H9 (cell line): ENCODE results near the gene SIK2. TPM values are rescaled to one million over a fixed set of nuclear protein-coding genes. Genes with fewer than 3 reads are reported as not detected.

Source experiments
- DNase-seq: peaks from one replicate; pipeline ENCODE4 v3.0.0-alpha.2; 2017
- H2AFZ ChIP-seq: one replicate; pipeline ENCODE4 v1.6.1; 2013; ENCODE audit warnings: mild to moderate bottlenecking, low read length, control low read depth, moderate library complexity
- H2AK5ac ChIP-seq: 2 replicates; pipeline ENCODE4 v1.6.1; 2013; ENCODE audit warnings: low read length, control low read depth, mixed read lengths; ENCODE audit not compliant: insufficient read length
- H2BK120ac ChIP-seq: one replicate; pipeline ENCODE4 v1.6.1; 2013; ENCODE audit warnings: low read depth, mild to moderate bottlenecking, low read length, control low read depth, inconsistent platforms; ENCODE audit not compliant: poor library complexity, severe bottlenecking
- H2BK12ac ChIP-seq: 2 replicates; pipeline ENCODE4 v1.6.1; 2013; ENCODE audit warnings: low read length, control low read depth, mixed read lengths, low read depth; ENCODE audit not compliant: insufficient read length
- H2BK15ac ChIP-seq: 2 replicates; pipeline ENCODE4 v1.6.1; 2013; ENCODE audit warnings: low read depth, low read length, control low read depth
- H2BK20ac ChIP-seq: one replicate; pipeline ENCODE4 v1.6.1; 2013; ENCODE audit warnings: low read depth, mild to moderate bottlenecking, low read length, control low read depth, inconsistent platforms; ENCODE audit not compliant: poor library complexity, severe bottlenecking
- H2BK5ac ChIP-seq: 2 replicates; pipeline ENCODE4 v1.6.1; 2013; ENCODE audit warnings: low read length, control low read depth, mixed read lengths; ENCODE audit not compliant: insufficient read length
- H3K14ac ChIP-seq: 2 replicates; pipeline ENCODE4 v1.6.1; 2013; ENCODE audit warnings: low read length, control low read depth; ENCODE audit not compliant: insufficient read depth
- H3K18ac ChIP-seq: 2 replicates; pipeline ENCODE4 v1.6.1; 2013; ENCODE audit warnings: low read depth, mild to moderate bottlenecking, mixed read lengths, low read length, control low read depth; ENCODE audit not compliant: insufficient read length
- H3K23ac ChIP-seq: 2 replicates; pipeline ENCODE4 v1.6.1; 2013; ENCODE audit warnings: low read length, control low read depth, mixed read lengths, low read depth; ENCODE audit not compliant: insufficient read length
- H3K23me2 ChIP-seq: 2 replicates; pipeline ENCODE4 v1.6.1; 2013; ENCODE audit warnings: low read depth, mild to moderate bottlenecking, mixed read lengths, low read length, control low read depth; ENCODE audit not compliant: insufficient read length, poor library complexity, severe bottlenecking
- H3K27ac ChIP-seq: 2 replicates; pipeline ENCODE4 v1.5.1; 2013; ENCODE audit warnings: low read length, control low read depth, mixed read lengths, low read depth; ENCODE audit not compliant: insufficient read length
- H3K27me3 ChIP-seq: 2 replicates; pipeline ENCODE4 v1.6.1; 2013; ENCODE audit warnings: low read length, control low read depth, inconsistent platforms; ENCODE audit not compliant: insufficient read depth
- H3K4ac ChIP-seq: 2 replicates; pipeline ENCODE4 v1.6.1; 2013; ENCODE audit warnings: low read depth, mild to moderate bottlenecking, control low read depth, inconsistent platforms, low read length, moderate library complexity
- H3K4me1 ChIP-seq: 2 replicates; pipeline ENCODE4 v1.6.1; 2013; ENCODE audit warnings: low read length, control low read depth, inconsistent platforms; ENCODE audit not compliant: insufficient read depth
- H3K4me2 ChIP-seq: 2 replicates; pipeline ENCODE4 v1.6.1; 2013; ENCODE audit warnings: low read length, control low read depth, mixed read lengths; ENCODE audit not compliant: insufficient read length, insufficient read depth
- H3K56ac ChIP-seq: 2 replicates; pipeline ENCODE4 v1.6.1; 2013; ENCODE audit warnings: low read depth, mild to moderate bottlenecking, mixed read lengths, low read length, control low read depth; ENCODE audit not compliant: insufficient read length
- H3K79me1 ChIP-seq: 2 replicates; pipeline ENCODE4 v1.6.1; 2013; ENCODE audit warnings: low read depth, mild to moderate bottlenecking, moderate library complexity, low read length, control low read depth, inconsistent platforms; ENCODE audit not compliant: insufficient read depth, poor library complexity, severe bottlenecking
- H3K79me2 ChIP-seq: 2 replicates; pipeline ENCODE4 v1.6.1; 2013; ENCODE audit warnings: low read length, control low read depth, inconsistent platforms; ENCODE audit not compliant: insufficient read depth
- H3K9ac ChIP-seq: 2 replicates; pipeline ENCODE4 v1.6.1; 2013; ENCODE audit warnings: low read length, control low read depth, mixed read lengths; ENCODE audit not compliant: insufficient read length; ENCODE audit errors: extremely low read depth
- H3K9me3 ChIP-seq: one replicate; pipeline ENCODE4 v1.6.1; 2013; ENCODE audit warnings: low read depth, low read length, inconsistent platforms; ENCODE audit not compliant: control insufficient read depth
- H3T11ph ChIP-seq: one replicate; pipeline ENCODE4 v1.6.1; 2013; ENCODE audit warnings: mild to moderate bottlenecking, low read length, control low read depth, inconsistent platforms
- H4K20me1 ChIP-seq: one replicate; pipeline ENCODE4 v1.6.1; 2013; ENCODE audit not compliant: control insufficient read depth, insufficient read length, insufficient read depth
- H4K5ac ChIP-seq: 2 replicates; pipeline ENCODE4 v1.6.1; 2013; ENCODE audit warnings: low read depth, mild to moderate bottlenecking, mixed read lengths, low read length, control low read depth; ENCODE audit not compliant: insufficient read length
- H4K8ac ChIP-seq: replicated peaks from 2 replicates; pipeline ENCODE4 v1.6.1; 2013; ENCODE audit warnings: low read length, control low read depth, mixed read lengths, low read depth; ENCODE audit not compliant: insufficient read length
- H4K91ac ChIP-seq: 2 replicates; pipeline ENCODE4 v1.6.1; 2013; ENCODE audit warnings: low read depth, mild to moderate bottlenecking, moderate library complexity, mixed read lengths, low read length, control low read depth; ENCODE audit not compliant: insufficient read length
- H3K27ac Mint-ChIP-seq, 3 experiments: 2 replicates in 2 of 3; 3 replicates in 1 of 3; pipeline ENCODE4 v1.8.0; 2020 to 2021; ENCODE audit warnings: mixed read lengths in 3 of 3, mild to moderate bottlenecking in 1 of 3, moderate library complexity in 1 of 3
- H3K27me3 Mint-ChIP-seq: 2 replicates; pipeline ENCODE4 v1.8.0; 2021; ENCODE audit warnings: low read depth, mild to moderate bottlenecking, moderate library complexity, mixed read lengths
- H3K36me3 Mint-ChIP-seq, 3 experiments: 2 replicates in 2 of 3; 3 replicates in 1 of 3; pipeline ENCODE4 v1.8.0; 2020 to 2021; ENCODE audit warnings: low read depth in 3 of 3, mixed read lengths in 3 of 3; ENCODE audit not compliant: insufficient read depth in 1 of 3
- H3K4me1 Mint-ChIP-seq, 2 experiments: 2 replicates each; pipeline ENCODE4 v1.8.0; 2020; ENCODE audit warnings: mixed read lengths in 2 of 2
- H3K4me3 Mint-ChIP-seq, 2 experiments: 2 replicates in 1 of 2; 3 replicates in 1 of 2; pipeline ENCODE4 v1.8.0; 2020 to 2021; ENCODE audit warnings: mild to moderate bottlenecking in 2 of 2, mixed read lengths in 2 of 2, moderate library complexity in 1 of 2
- H3K9me3 Mint-ChIP-seq, 2 experiments: 2 replicates in 1 of 2; 3 replicates in 1 of 2; pipeline ENCODE4 v1.8.0; 2020; ENCODE audit warnings: mild to moderate bottlenecking in 2 of 2, mixed read lengths in 2 of 2, moderate library complexity in 1 of 2
- CTCF ChIP-seq: fragments of 200-600 bp; sonication (generic); conservative IDR thresholded peaks from 3 replicates; pipeline ENCODE4 v1.8.0; 2021; ENCODE audit warnings: antibody characterized with exemption, mild to moderate bottlenecking
- WGBS: extraction: QIAGEN DNeasy Blood & Tissue Kit; methylation state at CpG from one replicate; pipeline ENCODE4 v1.1.7; 2013; ENCODE audit warnings: missing lambda C conversion rate, low lambda C conversion rate, mixed read lengths; ENCODE audit not compliant: insufficient read length; ENCODE audit errors: extremely low coverage; 5-methylcytosine and 5-hydroxymethylcytosine counted together
- total RNA-seq: library from RNA; stranded (reverse); gene quantifications from 2 replicates; pipeline ENCODE4 v1.2.1, GENCODE V29; 2021

The SIK2 gene
- total RNA-seq, 1 experiment from 2014 or later, result 7.5 TPM

GRCh38 chr11:111762981-111763643 lies 160.9 kb downstream of the SIK2 start:
- DNase-seq, result no peak
- no CpG with 5 or more reads among the region's 3 CpGs for WGBS
- no peak overlapping the region for H2BK5ac ChIP-seq
- no peaks in the 10 kb centered on the region for H3K27me3 ChIP-seq
- H2AFZ ChIP-seq, result no peak overlapping the region
- no peaks in the 10 kb centered on the region for H3K4me1 ChIP-seq
- peaks cover 28 to 34% of the 10 kb centered on the region in 2 experiments for H3K4me1 Mint-ChIP-seq
- TF ChIP-seq CTCF, result no peak
- H3K56ac ChIP-seq, result no peak overlapping the region
- H3K4me2 ChIP-seq, result no peak overlapping the region
- H3K27ac ChIP-seq, result no peak overlapping the region
- peaks cover 6% of the 10 kb centered on the region for H3K79me1 ChIP-seq
- peaks cover 37 to 63% (median 61%) of the 10 kb centered on the region in 3 experiments for H3K36me3 Mint-ChIP-seq
- no peak overlapping the region for H2AK5ac ChIP-seq
- no peak overlapping the region for H4K8ac ChIP-seq
- H3K79me2 ChIP-seq, result 0 out of 2 replicates have a peak, but pooled peaks cover 5% of the 10 kb centered on the region
- no peak overlapping the region for H3K4me3 Mint-ChIP-seq
- H4K91ac ChIP-seq, result no peak overlapping the region
- no peak overlapping the region for H2BK15ac ChIP-seq
- no peak overlapping the region for H2BK12ac ChIP-seq
- H3K9me3 Mint-ChIP-seq, result no peaks in the 10 kb centered on the region
- H3K27ac Mint-ChIP-seq, result no peak overlapping the region
- H4K20me1 ChIP-seq, result no peaks in the 10 kb centered on the region
- no peaks in the 10 kb centered on the region for H3K9me3 ChIP-seq
- H3K9ac ChIP-seq, result no peak overlapping the region
- no peak overlapping the region for H3K14ac ChIP-seq
- no peak overlapping the region for H3K23ac ChIP-seq
- no peak overlapping the region for H3T11ph ChIP-seq
- peaks cover 11% of the 10 kb centered on the region for H3K23me2 ChIP-seq
- H3K18ac ChIP-seq, result no peak overlapping the region
- no peak overlapping the region for H3K4ac ChIP-seq
- no peak overlapping the region for H2BK20ac ChIP-seq
- H2BK120ac ChIP-seq, result no peak overlapping the region
- no peak overlapping the region for H4K5ac ChIP-seq
- H3K27me3 Mint-ChIP-seq, result no peaks in the 10 kb centered on the region
